Activated CD8-positive, alpha-beta memory T cell treated with anti-CD3 and anti-CD28 coated beads for 1 hour (primary cell): ENCODE measurements around the gene MOCS2.

Source experiments
- DNase-seq, 2 donors: peaks; one replicate each; pipeline ENCODE4 v3.0.0-alpha.2; 2020; ENCODE audit warnings: low read depth in 1 of 2; ENCODE audit errors: extremely low read depth in 1 of 2

Gene MOCS2

GRCh38 chr5:53055365-53055764, 54.2 kb downstream of the MOCS2 start:
- DNase-seq = no peak

DNA sequence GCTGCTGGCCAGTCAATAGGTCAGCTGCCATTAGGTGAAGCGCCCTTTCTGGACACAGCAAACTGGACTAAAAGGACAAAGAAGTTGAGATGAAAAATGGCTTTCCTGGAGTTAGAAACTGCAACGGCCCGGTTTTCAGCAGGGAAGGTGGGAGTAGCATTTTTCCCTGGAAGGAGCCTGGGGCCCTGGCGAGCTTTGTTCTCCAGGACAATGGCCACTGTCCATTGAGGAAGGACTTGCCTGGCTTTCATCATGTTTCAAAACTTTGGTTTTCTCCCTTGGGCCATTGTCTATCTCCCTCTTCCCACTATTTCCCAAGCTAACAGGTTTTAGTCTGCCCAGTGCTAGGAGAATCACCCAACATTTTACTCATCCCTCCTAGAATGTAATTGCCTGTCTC, 56.2 kb downstream of the MOCS2 start:
- no peak for DNase-seq

- no peak for DNase-seq
These were observed 57.1 kb downstream of the MOCS2 start for GRCh38 chr5:53052499-53052898.

GRCh38 chr5:53048248-53048647, 61.3 kb downstream of the MOCS2 start:
- DNase-seq = no peak
